ENCODE results near the gene AGAP1.
A peak's percentile ranks its signal among the peaks of the same experiment; 100 is the strongest.

AGAP1 gene

GRCh38 chr2:235492850-235493344 lies 946 bp upstream of the AGAP1 start:
- DNase-seq = peak; percentile 13

DNA sequence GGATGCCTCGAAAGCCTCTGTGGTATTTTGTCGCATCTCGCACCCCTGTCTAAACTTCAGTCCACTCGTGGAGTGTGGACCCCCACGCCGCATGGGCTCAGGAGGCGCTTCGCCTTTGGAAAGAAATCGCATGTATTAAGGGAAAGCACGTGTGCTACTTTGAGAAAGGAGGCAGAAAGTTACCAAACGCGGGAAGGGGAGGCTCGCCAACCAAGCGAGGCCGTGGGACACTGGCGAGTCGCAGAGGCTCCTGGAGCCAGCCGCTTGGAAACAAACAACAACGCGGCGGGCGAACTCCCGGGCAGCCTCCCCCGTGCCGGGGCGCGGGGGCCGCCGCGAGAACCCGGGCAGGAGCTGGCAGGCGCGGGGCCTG lies 455 bp upstream of the AGAP1 start:
- no peak for DNase-seq

DNA sequence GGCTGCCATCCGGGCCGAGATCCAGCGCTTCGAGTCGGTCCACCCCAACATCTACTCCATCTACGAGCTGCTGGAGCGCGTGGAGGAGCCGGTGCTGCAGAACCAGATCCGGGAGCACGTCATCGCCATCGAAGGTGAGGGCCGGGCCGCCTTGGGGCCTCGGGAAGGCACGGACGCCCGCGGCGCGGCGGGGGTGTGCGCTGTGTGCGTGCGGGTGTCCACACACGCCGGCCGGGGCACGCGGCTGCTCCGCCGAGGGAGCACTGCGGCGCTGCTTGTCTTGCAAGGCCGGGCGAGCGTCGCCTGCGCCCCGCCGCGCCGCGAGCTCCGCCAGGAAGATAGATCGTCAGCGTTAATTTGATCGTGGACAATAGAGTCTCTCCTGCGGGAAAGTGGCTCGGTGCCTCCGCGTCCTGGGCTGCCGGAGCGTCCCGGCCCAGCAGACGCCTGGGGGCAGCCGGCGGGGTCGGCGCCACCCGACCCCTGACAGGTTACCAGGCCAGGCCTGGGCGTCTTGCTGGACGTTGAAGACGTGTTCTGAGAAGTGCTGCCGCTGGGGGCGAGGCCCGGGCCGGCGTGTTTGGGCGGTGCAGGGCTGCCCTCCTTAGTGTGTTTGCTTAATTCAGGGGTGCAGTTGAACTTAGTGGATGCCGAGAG lies 1.0 kb downstream of the AGAP1 start:
- DNase-seq = peak; percentile 44

GRCh38 chr2:235495373-235496238 lies 1.8 kb downstream of the AGAP1 start:
- DNase-seq = peak; percentile 28

- peak; percentile 38 for DNase-seq
Measured at GRCh38 chr2:235496239-235496621, 2.4 kb downstream of the AGAP1 start.

DNA sequence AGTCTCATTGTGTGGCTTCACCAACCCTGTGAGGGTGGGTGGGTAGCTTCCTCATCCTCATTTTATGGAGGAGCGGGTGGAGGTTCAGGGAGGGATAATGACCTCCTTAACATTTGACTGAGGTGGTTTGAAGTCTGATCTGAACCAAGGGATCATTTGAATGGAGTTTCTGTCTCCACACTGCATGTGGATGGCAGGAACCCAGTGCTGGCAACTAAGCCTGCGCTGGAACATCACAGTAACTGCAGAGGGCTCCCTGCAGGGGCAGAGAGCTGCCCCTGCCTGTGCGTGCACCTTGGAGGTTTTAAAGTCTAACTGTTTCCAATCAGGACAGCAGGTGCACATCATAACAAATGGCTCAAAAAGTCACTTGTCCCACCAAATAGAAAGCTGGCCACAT lies 3.3 kb downstream of the AGAP1 start:
- no peak for DNase-seq

- no peak for DNase-seq
Measured at GRCh38 chr2:235498541-235498940, 4.7 kb downstream of the AGAP1 start.

GRCh38 chr2:235498946-235499812 lies 5.3 kb downstream of the AGAP1 start:
- no peak for DNase-seq

GRCh38 chr2:235500110-235500760 lies 6.4 kb downstream of the AGAP1 start:
- DNase-seq = no peak

GRCh38 chr2:235500761-235501672 lies 7.2 kb downstream of the AGAP1 start:
- DNase-seq = peak; percentile 67

DNA sequence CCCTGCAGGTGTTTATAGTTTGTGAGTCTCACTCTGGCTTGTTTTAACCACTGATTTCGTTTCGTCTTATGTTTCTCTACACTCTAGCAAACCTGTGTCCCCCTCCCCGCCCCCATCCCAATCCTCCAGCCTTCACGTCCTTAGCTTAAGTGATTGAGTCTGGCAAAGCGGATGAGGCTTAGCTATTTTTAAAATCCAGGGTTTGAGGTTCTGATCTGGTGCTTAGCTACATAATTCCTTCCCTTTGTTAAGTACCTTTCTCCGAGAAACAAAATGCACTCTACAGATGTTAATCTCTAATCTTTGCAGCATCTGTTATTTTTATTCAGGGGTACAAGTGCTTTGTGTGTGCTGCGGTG lies 7.8 kb downstream of the AGAP1 start:
- no peak for DNase-seq

DNA sequence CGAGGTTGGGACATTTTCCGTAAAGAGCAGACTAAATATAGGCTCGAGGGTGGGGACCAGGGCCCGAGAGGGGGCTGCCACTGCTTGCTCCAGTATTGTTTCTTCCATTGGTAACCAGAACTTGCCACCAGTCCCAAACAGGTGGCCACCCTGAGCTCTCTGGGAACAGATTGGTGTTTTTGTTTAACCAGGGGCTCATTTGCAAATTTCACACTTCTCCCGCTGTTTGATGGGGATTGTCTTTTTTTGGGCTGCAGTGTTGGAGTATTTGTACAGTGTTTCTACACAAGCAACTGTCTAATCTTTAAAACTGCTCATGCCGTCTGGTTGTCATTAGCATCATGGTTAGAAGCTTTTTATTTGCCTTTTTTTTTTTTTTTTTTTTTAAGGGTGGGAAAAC lies 8.5 kb downstream of the AGAP1 start:
- DNase-seq = no peak

- no peak for DNase-seq
Measured at GRCh38 chr2:235504441-235505180, 10.8 kb downstream of the AGAP1 start.

DNA sequence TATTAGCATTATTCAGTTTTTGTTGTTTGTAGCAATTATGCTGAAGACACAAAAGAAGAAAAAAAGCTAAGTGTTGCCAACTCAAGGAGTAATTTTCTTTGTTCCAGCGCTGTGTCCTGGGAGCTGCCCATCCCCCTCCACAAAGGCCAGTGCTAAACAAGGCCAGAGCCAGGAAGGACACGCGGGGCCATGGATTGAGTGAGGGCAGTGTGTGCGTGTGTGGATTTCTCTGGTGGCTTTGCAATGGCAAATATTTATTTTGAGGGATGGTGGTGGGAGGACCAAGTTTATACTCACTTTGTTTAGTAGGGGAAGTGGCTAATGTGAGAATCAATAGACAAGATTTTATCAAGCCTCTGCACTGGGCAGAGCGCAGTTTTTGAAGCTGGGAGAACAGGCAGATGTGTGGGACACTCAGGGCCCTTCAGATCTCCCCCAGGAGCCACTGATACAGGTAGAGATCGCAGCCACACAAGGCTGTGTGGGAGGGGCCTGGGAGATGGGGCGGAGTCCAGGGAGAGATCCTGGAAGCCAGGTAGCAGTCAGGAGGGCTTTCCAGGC lies 11.4 kb downstream of the AGAP1 start:
- DNase-seq = no peak

- no peak for DNase-seq
Measured at GRCh38 chr2:235506291-235506996, 12.6 kb downstream of the AGAP1 start.

- no peak for DNase-seq
Measured at GRCh38 chr2:235506997-235507615, 13.3 kb downstream of the AGAP1 start.

- DNase-seq = no peak
Measured at GRCh38 chr2:235507928-235508327, 14.1 kb downstream of the AGAP1 start.

GRCh38 chr2:235508371-235509160 lies 14.7 kb downstream of the AGAP1 start:
- DNase-seq = no peak

- DNase-seq = no peak
Measured at GRCh38 chr2:235510318-235510717, 16.5 kb downstream of the AGAP1 start.

Data from EL (cell line).